NCI-H345 (cell line): Measurements from ENCODE around the gene FKBP15.
"Not testable (repeated sequence)": the region's sequence is repeated elsewhere in the genome, so short reads cannot be mapped to it uniquely, and the experiment has no call there.

Source experiments
- DNase-seq: peaks from one replicate; lab custom pipeline; 2025; lab: John Stamatoyannopoulos, UW

The FKBP15 gene

GRCh38 chr9:113235701-113236255 lies 14.7 kb upstream of the FKBP15 start:
- not testable (repeated sequence) for DNase-seq

DNA sequence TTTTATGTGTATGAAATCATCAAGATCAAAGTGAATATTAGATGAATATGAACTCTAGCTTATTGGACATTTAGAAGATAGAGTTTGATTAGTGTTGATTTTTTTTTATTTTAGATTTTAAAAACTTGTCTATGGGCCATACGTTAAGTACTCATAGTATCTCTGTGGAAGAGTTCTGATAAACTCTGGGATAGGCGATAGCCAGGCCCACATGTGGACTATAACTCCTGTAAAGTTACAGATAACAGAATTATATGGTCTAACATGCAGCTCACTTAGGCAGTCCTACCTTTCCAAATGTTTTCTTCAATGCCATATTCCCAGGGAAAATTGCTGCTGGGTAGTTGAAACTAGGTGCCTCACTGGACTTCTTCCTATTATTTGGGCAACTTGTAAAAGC lies 10.6 kb upstream of the FKBP15 start:
- no peak for DNase-seq

GRCh38 chr9:113228130-113228665 lies 7.1 kb upstream of the FKBP15 start:
- DNase-seq, result no peak

- no peak for DNase-seq
These were observed 6.4 kb upstream of the FKBP15 start for GRCh38 chr9:113227436-113227835.

DNA sequence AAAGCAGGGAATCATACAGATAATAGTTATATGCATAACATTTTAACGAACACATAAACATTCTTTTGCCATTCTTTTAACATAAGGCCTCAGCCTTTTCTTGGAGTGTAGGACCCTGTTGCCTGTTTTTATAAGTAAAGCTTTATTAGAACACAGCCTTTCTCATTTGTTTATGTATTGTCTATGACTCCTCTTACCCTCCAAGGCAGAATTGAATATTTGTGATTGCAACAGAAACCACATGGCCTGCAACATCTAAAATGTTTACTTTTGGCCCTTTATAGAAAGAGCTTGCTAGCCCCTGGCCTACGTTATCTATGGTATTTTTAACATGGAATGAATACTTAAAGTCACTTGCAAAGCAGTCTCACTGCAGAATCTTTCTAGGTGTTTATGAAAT lies 2.9 kb upstream of the FKBP15 start:
- DNase-seq, result no peak

GRCh38 chr9:113222482-113222841 lies 1.4 kb upstream of the FKBP15 start:
- no peak for DNase-seq

GRCh38 chr9:113221800-113222481 lies 864 bp upstream of the FKBP15 start:
- no peak for DNase-seq

GRCh38 chr9:113220467-113221002 lies 542 bp downstream of the FKBP15 start:
- no peak for DNase-seq

DNA sequence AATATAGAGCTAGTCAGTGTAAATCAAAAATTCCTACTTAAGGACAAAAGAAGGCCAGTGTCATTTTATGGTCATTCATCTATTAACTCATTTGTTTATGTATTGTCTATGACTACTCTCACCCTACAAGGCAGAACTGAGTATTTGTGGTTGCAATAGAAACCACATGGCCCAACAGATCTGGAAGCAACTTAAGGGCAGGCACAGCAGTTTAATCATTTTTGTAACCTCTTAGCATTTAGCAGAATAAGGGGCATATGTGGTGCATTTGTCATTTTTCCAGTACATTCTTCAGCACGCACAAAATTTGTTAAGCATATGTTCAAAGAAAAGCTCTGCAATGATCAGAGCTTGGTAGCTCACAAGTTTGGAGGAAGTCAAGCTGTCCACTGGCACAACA lies 1.1 kb downstream of the FKBP15 start:
- no peak for DNase-seq

DNA sequence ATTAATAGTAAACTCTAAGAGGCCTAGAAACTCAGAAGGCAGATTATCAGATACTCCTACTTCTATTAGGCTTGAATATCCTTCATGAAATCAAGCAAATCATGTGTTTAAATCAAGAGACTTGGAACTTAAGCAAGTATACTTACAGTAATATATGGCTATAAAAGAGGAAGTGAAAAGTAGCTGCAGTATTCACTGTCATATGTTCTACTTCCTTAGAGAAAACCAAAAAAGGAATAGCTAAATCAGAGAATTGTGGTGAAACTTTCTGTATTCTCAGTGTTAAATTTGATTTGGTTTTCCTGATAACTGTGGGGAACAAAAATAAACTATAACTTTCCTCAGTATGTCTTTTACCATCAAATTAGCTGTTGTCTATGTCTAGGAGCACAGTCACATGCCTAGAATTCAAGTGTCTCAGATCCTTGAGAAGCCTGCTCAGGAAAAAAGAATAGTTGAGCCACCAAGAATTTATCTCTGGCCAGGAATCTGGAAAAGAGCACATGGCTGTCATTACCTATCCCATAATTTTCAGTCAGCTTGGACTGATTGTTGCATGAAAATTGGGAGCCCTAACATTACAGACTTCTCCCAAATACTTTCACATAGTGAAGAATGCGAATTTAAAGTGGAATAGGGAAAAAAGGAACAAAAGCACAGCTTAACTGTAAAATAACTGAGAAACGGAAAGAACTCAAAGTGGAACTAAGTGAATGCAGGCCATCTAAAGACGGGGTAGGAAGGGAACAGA lies 1.7 kb downstream of the FKBP15 start:
- no peak for DNase-seq

DNA sequence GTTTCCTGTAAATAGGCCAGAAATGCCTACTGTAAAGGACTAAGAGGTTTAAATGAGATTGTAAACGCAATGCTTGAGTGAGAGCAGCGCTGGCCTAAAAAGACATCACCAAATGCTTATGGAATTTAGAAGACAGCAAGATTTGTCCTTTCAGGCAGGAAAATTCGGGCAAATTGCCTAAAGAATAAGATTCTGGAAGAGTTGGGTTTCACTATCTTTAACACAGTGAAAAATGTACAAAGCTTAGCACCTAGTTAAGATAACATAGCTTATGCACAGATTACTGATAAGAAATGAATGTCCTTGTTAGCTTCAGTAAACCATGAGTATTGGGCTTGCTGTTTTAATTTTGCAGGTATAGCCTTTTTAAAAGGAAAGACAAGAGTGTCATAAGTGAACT lies 4.7 kb downstream of the FKBP15 start:
- DNase-seq, result no peak

GRCh38 chr9:113215132-113215531 lies 5.9 kb downstream of the FKBP15 start:
- DNase-seq, result no peak

DNA sequence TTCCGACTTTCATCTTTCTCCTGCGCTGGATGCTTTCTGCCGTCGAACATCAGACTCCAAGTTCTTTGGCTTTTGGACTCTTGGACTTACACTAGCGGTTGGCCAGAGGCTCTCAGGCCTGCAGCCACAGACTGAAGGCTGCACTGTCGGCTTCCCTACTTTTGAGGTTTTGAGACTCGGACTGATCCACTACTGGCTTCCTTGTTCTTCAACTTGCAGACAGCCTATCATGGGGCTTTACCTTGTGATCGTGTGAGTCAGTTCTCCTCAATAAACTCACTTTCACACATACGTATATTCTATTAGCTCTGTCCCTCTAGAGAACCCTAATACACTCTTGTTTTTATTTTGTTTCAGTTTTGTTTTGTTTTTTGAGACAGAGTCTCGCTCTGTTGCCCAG lies 10.3 kb downstream of the FKBP15 start:
- DNase-seq, result no peak

GRCh38 chr9:113205861-113206260 lies 15.2 kb downstream of the FKBP15 start:
- DNase-seq, result no peak

- no peak for DNase-seq
These were observed 15.6 kb downstream of the FKBP15 start for GRCh38 chr9:113205432-113205831.

DNA sequence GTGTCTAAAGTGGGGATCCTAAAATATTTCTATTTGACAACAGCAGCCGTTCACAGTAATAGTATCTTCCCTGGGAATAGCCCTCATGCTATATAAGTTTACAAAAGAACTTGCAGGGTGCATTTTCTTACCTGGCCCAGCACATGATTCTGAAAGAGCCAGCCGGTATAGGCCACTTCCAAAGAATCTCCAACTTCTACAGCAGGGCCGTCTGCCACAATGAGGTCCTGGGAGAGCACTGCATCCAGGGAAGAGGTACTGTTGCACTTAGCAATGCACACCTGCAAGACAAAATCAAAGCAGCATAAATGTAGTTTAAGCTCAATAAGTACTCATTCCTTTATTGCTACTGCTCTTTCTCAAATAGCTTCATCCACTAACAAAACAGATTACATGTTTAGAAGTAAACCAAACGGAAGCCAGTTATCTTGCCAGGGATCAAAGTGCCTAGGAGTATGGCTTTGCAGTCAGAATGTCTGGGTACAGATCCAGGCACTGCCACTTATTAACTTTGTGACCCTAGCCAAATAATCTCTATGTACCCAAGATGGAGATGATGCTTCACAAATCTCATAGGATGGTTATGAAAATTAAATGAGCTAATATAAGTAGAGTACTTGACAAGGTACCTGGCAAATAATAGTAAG lies 21.3 kb downstream of the FKBP15 start:
- no peak for DNase-seq

DNA sequence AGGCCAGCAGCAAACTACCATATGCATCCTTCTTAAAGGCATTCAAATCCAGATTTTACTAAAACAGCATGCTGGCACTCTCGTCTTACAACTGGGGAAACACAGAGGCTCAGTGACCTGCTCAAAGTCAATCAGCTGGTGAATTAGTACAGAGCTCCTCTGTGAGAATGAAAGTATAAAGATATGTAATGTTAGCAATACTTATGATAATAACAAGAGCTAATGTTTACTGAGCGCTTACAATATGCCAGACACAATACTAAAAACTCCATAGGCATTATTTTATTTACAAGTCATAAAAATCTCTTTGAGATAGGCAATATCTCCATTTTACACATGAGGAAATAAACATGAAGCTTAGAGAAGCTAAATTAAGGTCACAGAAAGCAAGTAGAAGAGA lies 28.6 kb downstream of the FKBP15 start:
- DNase-seq, result no peak

DNA sequence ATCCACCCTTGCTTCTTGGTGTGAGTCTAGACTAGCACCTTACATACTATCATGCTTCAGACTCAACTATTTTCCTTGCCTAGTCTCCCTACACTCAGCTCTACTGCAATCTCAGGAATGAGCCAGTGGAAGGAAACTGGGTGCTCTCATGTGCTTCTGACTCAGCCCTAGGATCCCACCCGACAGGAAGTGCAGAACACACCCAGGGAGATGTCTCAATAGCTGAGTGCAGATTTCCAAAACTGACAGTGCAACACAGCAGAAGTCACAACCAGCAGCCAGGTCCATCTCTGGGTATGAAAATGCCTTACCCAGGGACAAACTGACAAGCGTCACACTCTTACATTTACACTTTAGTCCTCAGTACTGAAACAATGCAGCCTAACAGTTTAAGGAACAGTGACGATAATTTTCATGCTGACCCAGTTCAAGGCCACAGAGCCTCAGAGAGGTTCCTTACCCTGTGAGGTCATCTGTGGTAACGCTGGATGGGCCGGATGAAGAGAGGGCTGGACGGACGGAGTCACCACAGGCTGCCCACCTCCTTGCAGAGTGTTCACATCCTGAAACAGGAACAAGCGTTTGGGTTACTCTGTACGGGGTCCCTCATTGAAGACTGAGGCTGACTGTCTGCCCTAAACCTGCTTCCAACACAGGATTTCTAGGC lies 33.0 kb downstream of the FKBP15 start:
- DNase-seq, result no peak

- no peak for DNase-seq
These were observed 34.8 kb downstream of the FKBP15 start for GRCh38 chr9:113186137-113186755.

- DNase-seq, result no peak
These were observed 35.8 kb downstream of the FKBP15 start for GRCh38 chr9:113185271-113185670.

DNA sequence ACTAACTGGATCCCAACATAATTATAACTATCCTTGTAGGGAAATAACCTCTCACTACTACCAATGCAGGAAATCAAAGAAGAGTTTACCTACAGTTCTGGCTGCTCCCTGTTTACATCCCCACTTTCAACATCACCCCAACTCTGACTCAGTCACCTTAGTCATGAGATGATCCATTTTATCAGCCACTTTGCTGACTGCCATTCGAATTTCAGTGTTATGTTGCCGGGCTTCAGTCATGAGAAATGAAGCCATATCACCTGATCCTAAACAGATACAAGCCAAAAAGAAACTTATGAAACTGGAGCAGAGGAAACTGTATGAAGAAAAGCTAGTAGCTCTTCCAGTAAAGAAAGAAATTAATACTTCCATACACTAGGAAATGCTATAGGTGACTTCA lies 36.5 kb downstream of the FKBP15 start:
- DNase-seq, result no peak
